Rectal smooth muscle tissue (tissue), 1 donor: ENCODE measurements around the gene CDH16.
"Not testable (repeated sequence)": the region's sequence is repeated elsewhere in the genome, so short reads cannot be mapped to it uniquely, and the experiment has no call there.

Experiments used
- H3K27ac ChIP-seq: one replicate; pipeline ENCODE4 v1.7.0; 2013; ENCODE audit warnings: low read depth, low read length, inconsistent platforms
- H3K27me3 ChIP-seq: one replicate; pipeline ENCODE4 v1.7.0; 2013; ENCODE audit warnings: low read length; ENCODE audit not compliant: control insufficient read depth, insufficient read depth
- H3K36me3 ChIP-seq: one replicate; pipeline ENCODE4 v1.7.0; 2013; ENCODE audit warnings: low read length; ENCODE audit not compliant: control insufficient read depth, insufficient read depth
- H3K4me1 ChIP-seq: one replicate; pipeline ENCODE4 v1.7.0; 2013; ENCODE audit warnings: low read length; ENCODE audit not compliant: control insufficient read depth, insufficient read depth
- H3K4me3 ChIP-seq: one replicate; pipeline ENCODE4 v1.7.0; 2013; ENCODE audit warnings: low read length
- H3K9ac ChIP-seq: one replicate; pipeline ENCODE4 v1.7.0; 2013; ENCODE audit warnings: low read length

CDH16 gene

DNA sequence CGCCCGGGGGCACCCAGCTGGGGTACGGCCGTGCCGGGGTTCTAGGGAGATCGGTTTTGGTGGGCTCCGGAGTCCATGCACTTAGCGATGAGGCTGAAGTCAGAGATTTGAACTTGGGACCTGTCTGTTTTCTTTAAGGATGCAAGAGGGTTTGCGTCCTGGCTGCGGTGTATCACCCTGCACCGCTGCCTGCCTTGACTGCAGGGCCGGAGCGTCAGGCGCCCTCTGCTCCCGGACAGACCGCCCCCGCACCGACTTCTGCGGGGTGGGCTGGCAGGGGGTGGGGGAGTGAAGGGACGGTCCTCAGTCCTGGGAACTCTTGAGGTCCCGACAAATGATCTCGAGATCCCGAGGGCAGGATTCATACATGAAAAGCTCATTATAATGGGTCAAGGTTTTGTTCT is 37.7 kb downstream of the CDH16 start:
- peak overlapping the region; percentile 93 for H3K4me3 ChIP-seq
- no peak overlapping the region for H3K27ac ChIP-seq
- peaks cover 5% of the 10 kb centered on the region for H3K4me1 ChIP-seq
- no peaks in the 10 kb centered on the region for H3K27me3 ChIP-seq
- peaks cover 16% of the 10 kb centered on the region for H3K36me3 ChIP-seq
- H3K9ac ChIP-seq, result peak overlapping the region; percentile 60

DNA sequence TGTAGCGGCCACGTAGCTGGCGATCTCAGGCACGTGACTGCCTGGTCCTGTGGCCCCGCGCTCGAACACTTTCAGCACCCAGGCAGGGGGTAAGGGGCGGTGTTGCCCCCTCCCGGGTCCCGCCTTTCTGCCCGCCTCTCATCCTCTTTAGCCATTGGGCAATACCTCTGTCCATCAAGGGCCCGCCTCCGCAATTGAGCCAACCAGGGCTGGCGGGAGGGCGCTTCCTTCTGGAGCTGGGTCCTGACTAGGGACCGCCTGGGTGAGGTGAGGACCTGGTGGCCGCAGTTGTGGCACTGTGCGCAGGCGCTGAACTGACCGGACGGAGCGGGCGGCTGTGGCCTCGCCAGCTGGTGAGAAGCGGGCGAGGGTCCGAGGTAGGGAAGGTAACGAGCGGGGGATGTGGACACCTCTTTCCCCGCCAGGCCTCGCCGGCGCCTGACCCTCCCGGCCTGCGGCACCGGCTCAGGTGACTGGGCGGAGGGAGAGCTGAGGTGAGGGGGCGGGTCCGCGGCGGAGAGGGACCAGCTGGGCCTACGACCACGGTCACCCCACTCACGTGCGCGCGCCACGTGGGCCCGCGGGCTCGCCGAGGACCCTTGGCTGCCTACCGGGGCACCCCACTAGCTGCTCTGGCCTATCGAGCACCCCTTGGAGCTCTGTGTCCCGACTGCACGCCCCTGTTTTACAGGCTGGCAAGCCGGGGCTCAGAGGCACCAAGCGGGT is 38.2 kb downstream of the CDH16 start, which contains the start of gene PDP2:
Gene PDP2, plus strand, starts transcription at position 228 of the 726 bp plus-strand sequence. CDS start 3,770 bp downstream, outside the sequence.
- H3K4me3 ChIP-seq, result peak within 1 kb of the TSS; percentile 93
- H3K9ac ChIP-seq, result peak within 1 kb of the TSS; percentile 60
- no peaks in the 10 kb centered on the region for H3K27me3 ChIP-seq
- H3K27ac ChIP-seq, result no peak within 1 kb of the TSS
- H3K4me1 ChIP-seq, result peaks cover 5% of the 10 kb centered on the region
- H3K36me3 ChIP-seq, result peaks cover 13% of the 10 kb centered on the region

DNA sequence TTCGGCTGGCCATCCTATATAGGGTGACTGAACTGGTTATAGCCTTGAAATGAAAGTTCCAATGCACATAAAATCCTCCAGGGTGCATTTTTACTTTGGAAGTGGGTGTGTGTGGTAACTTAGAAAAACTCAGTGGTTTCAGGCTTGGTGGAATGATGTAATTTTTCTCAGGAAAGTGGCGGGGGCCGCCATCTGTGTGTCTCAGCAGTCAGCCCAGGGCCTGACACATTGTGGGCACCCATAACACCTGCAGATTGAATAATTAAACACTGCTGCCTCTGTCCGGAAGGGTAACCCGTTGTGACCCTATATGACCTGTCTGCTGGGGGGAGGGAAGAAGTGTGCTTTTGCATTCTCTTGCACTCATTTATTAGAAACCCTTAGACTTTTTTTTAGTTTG is 40.6 kb downstream of the CDH16 start:
- no peaks in the 10 kb centered on the region for H3K27me3 ChIP-seq
- H3K36me3 ChIP-seq, result no peaks in the 10 kb centered on the region
- no peak overlapping the region for H3K4me3 ChIP-seq
- no peak overlapping the region for H3K9ac ChIP-seq
- H3K27ac ChIP-seq, result no peak overlapping the region
- H3K4me1 ChIP-seq, result peaks cover 5% of the 10 kb centered on the region

DNA sequence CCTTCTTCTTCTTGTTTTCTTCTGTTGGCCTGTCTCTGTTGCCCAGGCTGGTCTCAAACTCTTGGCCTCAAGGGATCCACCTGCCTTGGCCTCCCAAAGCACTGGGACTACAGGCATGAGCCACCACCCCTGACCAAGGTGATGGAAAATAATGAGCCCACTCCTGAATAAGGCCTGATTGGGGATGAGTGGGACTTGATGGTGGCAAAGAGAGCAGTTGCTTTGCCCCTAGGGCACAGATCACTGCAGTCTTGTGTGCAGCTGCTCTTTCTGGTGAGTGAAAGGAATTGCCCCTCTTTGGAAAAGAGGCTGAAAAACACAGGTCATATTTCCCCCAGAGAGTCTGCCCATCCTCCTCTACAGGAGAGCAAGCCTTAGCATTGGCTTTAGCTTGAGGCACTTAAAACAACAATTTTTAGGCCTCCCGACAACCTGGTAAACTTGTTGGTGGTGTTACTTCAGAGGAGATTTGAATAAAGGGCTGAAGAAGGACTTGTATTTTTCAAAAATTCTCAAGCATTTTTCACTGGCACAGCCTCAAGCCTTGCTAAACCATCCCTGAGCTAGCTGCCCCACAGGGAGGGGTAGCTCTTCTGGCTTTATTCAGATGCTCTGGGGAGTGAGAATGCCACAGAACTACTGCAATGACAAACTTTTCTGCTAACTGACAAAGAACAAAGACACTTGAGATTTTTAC is 44.5 kb downstream of the CDH16 start:
- Histone ChIP-seq H3K4me3 (no peak overlapping the region), H3K4me1 (no peaks in the 10 kb centered on the region), H3K9ac (no peak overlapping the region), H3K27ac (no peak overlapping the region), H3K27me3 (no peaks in the 10 kb centered on the region), H3K36me3 (no peaks in the 10 kb centered on the region)

DNA sequence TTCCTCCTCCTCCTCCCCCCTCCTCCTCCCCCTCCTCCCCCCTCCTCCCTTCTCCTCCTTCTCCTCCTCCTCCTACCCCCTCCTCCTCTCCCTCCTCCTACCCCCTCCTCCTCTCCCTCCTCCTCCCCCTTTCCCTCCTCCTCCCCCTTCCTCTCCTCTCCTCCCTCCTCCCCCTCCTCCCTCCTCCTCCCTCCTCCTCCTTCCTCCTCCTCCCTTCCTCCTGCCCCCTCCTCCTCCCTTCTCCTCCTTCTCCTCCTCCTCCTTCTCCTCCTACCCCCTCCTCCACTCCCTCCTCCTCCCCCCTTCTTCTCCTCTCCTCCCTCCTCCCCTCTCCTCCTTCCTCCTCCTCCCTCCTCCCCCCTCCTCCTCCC is 45.0 kb downstream of the CDH16 start:
- no peak overlapping the region for H3K27ac ChIP-seq
- no peaks in the 10 kb centered on the region for H3K4me1 ChIP-seq
- H3K9ac ChIP-seq, result no peak overlapping the region
- no peaks in the 10 kb centered on the region for H3K27me3 ChIP-seq
- H3K36me3 ChIP-seq, result no peaks in the 10 kb centered on the region
- H3K4me3 ChIP-seq, result no peak overlapping the region

DNA sequence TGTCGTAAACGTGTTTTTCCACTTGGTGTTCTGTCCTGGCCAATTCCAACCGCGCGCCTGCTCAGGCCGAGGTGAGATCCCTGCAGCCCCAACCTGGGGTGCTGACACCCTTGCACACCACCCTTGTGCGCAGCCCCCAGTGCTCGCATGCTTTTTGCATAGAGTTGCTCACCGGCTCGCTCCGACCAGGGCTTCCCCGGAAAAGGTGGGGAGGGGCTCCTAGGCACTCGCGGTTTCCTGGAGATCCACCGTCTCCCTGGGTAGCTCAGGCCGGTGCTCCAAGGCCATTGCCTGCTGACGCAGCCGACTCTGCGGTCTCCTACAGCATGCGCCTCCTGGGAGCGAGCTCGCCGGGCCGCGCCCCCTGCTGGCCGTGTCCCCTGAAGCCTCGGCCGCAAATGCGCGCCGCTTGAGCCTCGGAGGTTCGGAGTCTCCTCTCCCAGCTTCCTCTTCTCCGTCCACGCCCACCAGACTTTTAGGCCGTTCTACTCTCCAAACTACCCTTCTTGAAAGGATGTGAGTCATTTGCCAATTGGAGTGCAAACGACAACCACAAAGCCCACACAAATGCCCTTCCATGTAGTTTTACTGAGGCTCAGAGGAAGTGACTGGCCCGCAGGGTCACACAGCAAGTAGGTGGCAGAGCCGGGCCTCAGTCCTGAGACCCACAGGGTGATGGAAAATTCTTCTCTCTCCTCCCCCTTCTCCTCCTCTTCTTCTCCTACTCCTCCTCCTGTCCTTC is 45.6 kb downstream of the CDH16 start:
- Histone ChIP-seq H3K36me3 (no peaks in the 10 kb centered on the region), H3K27me3 (no peaks in the 10 kb centered on the region), H3K9ac (peak overlapping the region; percentile 45), H3K4me3 (peak overlapping the region; percentile 74), H3K4me1 (no peaks in the 10 kb centered on the region), H3K27ac (no peak overlapping the region)

DNA sequence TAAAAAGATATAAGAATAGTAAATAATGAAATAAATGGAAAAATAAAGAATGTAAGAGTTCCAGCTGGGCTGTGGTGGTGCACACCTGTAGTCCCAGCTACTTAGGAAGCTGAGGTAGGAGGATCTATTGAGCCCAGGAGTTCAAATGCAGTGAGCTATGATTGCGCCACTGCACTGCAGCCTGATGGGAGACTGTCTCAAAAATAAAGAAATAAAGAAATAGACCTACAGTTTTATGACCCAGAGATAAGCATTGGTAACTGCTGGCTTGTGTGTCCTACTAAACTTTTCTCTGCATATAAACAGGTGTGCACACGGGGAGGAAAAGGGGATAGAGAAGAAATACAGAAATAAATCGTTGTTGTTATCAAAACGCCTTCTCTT is 46.1 kb downstream of the CDH16 start:
- H3K4me3 ChIP-seq, result peak overlapping the region; percentile 74
- peak overlapping the region; percentile 45 for H3K9ac ChIP-seq
- no peaks in the 10 kb centered on the region for H3K36me3 ChIP-seq
- no peak overlapping the region for H3K27ac ChIP-seq
- no peaks in the 10 kb centered on the region for H3K27me3 ChIP-seq
- no peaks in the 10 kb centered on the region for H3K4me1 ChIP-seq

DNA sequence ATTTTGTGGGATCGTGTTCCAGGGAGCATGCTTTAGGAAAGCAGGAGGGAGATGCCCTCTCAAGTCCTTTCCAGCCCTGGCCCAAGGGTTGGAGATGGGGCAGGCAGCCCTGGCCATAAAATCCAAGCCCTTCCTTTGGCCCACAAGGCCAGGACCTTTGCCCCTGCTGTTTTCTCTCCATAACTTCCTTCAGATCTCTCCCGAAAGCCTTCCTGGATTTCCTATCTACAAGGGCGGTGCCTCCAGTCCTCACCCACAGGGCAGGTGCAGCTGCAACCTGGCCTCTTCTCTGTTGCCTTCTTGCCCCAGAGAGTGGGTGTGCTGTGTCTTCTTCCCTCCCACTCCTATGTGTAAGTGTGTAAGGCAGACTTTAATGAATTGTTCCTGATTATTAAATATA is 46.8 kb downstream of the CDH16 start:
- H3K36me3 ChIP-seq, result no peaks in the 10 kb centered on the region
- H3K27me3 ChIP-seq, result no peaks in the 10 kb centered on the region
- no peak overlapping the region for H3K27ac ChIP-seq
- H3K4me1 ChIP-seq, result no peaks in the 10 kb centered on the region
- no peak overlapping the region for H3K9ac ChIP-seq
- H3K4me3 ChIP-seq, result no peak overlapping the region

DNA sequence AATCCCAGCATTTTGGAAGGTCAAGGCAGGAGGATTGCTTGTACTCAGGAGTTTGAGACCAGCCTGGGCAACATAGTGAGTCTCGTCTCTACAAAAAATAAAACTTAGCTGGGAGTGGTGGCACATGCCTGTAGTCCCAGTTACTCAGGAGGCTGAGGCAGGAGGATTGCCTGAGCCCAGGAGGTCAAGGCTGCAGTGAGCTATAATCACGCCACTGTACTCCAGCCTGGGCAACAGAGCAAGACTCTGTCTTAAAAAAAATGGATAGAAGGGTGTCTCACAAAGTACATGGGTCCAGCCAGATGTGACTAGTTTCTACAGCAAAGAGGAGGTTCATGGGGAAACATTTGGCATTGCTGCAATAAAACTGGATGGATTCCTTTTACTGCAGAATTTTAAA is 47.3 kb downstream of the CDH16 start:
- H3K4me1 ChIP-seq, H3K27ac ChIP-seq, H3K9ac ChIP-seq: not testable (repeated sequence)

DNA sequence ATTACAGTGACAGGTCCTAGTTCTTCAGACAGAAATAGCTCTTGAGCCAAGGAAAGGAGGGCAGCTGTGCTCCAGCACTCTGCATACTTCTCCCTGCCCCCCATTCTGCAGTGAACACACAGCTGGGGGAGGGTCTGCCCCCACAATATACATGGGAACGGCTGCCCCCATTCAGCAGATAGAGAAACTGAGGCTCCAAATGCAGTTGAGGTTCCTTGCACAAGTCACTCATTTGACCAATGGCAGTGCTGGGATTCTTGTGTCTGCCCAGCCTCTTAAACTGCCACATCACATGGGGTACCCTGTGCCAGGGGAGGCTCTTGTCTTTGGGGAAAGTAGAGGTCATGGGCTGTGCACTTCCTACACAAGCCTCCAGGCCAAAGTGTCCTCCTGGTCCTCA is 49.3 kb downstream of the CDH16 start:
- Histone ChIP-seq H3K36me3 (no peaks in the 10 kb centered on the region), H3K9ac (no peak overlapping the region)

More for the DNA sequence above, 47.3 kb downstream of the CDH16 start:
- H3K27me3 ChIP-seq, H3K4me3 ChIP-seq, H3K36me3 ChIP-seq: not testable (repeated sequence)

DNA sequence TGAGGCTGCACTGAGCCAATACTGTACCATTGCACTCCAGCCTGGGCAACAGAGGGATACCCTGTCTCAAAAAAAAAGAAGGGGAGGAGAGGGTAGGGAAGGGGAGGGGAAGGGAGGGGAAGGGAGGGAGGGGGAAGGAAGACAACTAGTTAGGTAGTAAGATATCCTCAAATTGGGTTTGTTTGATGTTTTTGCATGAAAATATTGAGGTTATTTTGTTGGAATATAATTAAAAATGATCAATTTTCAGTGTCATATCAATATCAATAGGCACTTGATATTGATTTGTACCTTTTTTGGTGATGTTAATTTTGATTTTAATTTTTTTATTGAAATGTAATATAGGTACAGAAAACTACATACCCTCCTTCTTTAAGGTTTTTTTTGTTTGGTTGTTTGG is 55.0 kb downstream of the CDH16 start:
- H3K27me3 ChIP-seq, result no peaks in the 10 kb centered on the region
- no peaks in the 10 kb centered on the region for H3K36me3 ChIP-seq
- H3K27ac ChIP-seq, result no peak overlapping the region
- H3K9ac ChIP-seq, result no peak overlapping the region
- no peaks in the 10 kb centered on the region for H3K4me1 ChIP-seq
- H3K4me3 ChIP-seq, result no peak overlapping the region

More for the DNA sequence above, 49.3 kb downstream of the CDH16 start:
- Histone ChIP-seq H3K4me3 (no peak overlapping the region), H3K27ac (no peak overlapping the region), H3K27me3 (no peaks in the 10 kb centered on the region), H3K4me1 (no peaks in the 10 kb centered on the region)

DNA sequence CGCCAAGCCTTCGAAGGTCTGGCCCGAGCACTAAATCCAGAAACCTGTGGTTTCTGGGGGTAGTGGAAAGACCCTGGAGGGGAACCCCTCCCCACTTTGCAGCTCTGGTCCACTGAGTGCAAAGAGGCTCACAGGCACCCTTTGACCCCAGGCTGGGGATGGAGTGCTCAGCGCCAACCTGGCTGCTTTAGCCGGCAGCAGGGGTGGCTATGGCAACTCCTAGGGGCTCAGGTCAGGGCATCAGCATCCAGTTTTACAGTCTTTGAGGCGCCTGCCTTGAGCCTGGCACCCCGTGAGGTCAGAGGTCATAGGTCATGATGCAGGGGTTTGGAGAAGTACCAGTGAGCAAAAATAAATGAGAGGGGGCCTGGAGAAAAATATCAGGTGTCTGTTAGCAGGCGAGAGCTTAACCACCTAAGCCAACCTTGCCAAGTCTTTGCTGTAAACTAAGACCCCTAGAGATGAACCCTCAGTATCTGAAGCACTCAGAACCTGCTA is 56.6 kb downstream of the CDH16 start:
- H3K27ac ChIP-seq, result no peak overlapping the region
- no peaks in the 10 kb centered on the region for H3K27me3 ChIP-seq
- no peak overlapping the region for H3K9ac ChIP-seq
- no peaks in the 10 kb centered on the region for H3K4me1 ChIP-seq
- no peaks in the 10 kb centered on the region for H3K36me3 ChIP-seq
- H3K4me3 ChIP-seq, result no peak overlapping the region
